NCI-H2227 (cell line): ENCODE results near the gene MKRN2OS.

Source experiments
- DNase-seq: peaks from one replicate; lab custom pipeline; 2025; ENCODE audit not compliant: unreplicated experiment; lab: John Stamatoyannopoulos, UW

MKRN2OS gene

DNA sequence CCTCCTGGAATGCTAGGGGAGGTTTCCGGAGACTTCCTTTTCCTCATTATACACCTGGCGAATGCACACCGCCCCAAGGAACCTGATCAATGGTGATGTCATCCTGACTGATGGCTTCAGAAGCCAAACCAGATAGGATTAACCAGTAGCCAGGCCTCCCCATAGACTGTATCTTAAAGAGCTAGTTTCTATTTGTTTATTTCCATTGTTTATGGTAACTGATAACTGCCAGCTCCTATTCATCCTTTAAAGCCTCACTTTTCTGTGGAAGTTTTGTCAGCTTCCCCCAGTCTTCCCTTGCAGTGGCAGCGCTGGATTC lies at the start of gene MKRN2OS:
MKRN2OS (minus strand) TSS at position 27 of the 319 bp plus-strand sequence. CDS start 35 bp downstream, outside the sequence.
- DNase-seq = peak; percentile 31

DNA sequence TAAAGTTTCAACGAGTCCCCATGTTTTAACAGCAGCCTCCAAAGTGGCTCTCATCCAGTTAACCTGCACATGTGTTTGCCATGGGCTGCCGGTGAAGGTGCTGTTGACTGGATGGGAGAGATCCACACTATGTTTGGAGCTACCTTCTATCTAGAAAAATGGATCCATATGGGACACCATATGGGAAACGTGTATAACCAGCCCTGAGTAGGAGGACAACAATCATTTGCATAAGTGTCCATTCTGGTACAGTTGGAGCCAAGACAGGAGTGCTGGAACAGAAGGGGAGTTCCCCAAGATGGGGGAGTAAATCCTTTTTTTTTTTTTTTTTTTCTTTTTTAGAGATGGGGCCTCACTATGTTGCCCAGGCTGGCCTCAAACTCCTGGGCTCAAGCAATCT lies 48.2 kb upstream of the MKRN2OS start:
- DNase-seq = no peak

DNA sequence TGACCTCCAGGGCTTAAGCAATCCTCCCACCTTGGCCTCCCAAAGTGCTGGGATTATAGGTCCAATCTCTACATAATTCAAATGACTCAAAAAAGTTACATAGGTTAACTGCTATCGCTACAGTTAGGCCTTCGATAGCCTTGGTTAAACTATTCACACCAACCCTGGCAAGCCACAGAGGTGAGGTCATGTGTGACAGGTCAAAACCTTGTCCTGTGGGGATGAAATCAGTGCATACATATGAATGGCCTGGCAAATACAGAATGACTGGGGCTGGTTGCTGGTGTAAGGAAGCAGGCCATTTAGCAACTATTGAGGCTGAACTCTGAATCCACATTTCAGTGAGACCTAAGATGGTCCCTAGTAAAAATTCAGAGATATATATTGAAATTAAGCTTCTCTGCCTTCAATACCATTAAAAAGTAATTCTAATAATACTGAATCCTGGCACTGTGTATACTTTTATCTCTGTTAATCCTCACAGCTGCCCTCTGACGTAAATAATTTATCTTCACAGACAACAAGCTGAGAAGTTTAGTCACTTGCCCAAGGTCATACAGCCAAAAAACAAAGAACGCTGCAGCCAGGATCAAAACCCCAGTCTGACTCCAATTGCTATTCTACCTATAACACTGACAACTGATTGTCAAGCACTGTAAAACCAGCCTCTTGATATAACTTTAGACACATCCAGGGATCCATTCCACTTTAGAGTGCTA lies 46.9 kb upstream of the MKRN2OS start:
- no peak for DNase-seq

DNA sequence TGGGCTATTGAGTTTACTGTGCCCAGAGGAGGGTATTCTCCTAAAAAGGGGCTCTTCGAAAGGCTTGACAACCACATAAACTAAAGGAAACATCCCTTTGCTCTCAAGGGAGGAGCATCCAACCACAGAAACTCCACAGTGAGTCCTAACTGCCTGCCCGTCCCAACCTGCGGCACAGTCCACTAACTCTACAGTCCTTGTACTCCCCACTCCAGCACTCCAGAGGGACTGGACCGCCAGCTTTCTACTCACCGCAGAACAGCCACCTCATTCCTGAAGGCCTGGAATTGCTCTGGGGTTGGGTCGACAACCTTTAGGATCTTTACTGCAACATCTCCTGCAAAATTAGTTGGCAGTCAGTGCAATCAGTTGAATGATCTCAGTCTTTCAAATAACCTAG lies 46.2 kb upstream of the MKRN2OS start:
- DNase-seq = no peak

DNA sequence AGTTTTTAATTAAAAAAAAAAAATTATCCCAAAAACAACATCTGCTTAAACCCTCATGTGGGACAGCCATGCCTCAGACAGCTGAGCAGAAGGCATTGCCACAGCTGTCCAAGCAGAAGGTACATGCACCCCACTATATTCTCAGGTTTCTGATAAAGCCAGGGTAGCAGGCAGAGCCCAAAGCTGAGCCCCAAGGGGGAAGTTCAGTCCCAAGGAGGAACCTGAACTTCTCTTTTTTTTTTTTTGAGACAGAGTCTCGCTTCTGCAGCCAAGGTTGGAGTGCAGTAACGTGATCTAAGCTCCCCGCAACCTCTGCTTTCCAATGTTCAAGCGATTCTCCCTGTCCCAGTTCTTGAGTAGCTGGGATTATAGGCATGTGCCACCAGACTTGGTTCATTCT lies 44.8 kb upstream of the MKRN2OS start:
- DNase-seq = no peak

DNA sequence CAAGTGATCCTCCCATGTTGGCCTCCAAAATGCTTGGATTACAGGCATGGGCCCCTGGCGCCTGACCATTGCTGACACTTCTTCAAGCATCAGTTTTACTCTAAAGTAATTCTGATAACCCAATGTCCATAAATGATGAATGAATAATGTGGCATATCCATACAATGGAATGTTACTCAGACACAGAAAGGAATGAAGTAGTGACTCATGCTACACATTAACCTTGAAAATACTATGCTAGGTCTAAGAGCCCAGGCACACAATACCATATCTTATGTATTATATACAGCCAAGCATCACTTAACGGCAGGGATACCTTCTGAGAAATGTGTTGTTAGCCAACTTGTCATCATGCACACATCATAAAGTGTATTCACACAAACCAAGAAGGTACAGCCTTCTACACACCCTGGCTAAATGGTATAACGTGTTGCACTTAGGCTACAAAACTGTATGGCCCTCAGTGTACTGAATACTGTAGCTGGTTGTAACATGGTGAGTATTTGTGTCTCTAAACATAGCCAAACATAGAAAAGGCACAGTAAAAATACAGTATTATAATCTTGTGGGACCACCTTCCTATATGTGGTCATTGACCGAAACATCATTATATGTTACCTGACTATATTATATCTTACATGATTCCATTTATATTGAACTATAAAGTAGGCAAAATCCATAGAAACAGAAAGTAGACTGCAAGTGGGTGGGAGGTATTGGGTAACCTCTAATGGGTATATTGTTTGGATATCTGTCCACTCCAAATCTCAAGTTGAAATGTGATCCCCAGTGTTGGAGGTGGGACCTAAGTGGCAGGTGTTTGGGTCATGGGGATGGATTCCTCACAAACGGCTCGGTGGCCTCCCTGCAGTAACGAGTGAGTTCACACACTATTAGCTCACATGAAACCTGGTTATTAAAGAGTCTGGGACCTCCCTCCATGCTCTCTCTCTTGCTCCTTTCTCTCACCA lies 43.0 kb upstream of the MKRN2OS start:
- DNase-seq = no peak

DNA sequence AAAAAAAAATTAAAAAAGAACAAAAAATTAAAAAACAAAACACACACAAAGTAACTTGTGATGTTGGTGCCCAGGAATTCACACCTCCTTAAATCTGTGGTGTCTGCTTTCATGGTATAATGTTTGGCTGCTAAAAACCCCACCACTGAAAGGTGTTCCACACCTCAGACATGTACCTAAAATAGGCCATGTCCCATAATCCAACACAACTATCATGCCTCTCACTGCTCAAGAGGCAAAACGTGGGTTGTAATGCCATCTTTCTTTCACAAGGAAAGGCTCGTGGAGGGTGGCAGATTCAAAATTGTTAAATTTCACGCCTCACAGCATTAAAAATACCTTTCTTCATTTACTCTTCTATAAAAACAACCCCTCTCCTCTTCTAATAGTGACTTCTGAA lies 41.1 kb upstream of the MKRN2OS start:
- no peak for DNase-seq

DNA sequence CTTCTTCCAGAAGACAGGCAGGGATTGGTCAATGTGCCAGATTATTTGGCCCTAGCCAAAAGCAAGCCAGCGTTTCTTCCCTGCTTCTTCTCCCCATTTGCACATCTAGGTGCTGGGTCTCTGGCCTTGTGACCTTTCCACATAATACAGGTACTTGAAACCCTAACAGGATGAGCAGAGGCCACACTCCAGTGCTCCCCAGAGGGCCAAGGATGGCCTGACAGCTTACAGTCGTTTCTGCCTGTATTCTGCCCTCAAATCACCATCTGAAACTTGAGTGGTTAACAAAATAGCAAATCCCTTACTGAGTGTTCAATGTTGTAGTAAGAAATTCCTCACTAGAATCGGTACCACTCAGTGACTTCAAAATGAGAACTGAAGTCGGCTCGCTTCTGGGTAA lies 40.7 kb upstream of the MKRN2OS start:
- no peak for DNase-seq

- DNase-seq = no peak
Measured at GRCh38 chr3:12585181-12585580, 39.9 kb upstream of the MKRN2OS start.

DNA sequence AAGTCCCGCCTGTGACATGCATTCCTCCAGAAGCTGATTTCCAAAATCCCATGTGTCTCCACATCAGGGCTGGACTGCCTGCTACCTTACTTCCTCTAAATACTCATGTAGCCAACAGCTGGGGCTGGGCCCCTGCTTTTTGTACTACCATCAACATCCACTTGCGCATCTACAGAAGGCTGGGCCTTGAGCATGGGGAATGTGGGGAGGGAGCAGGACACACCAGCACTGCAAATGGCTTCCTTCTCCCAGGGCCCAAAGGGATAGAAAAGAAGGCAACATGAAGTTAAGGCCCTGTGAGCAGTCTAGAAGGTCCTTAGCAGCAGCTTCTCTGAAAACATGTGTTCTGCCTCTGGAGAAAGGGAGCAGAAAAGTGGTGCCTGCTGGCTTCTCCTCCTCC lies 38.8 kb upstream of the MKRN2OS start:
- DNase-seq = no peak

GRCh38 chr3:12583280-12583679 lies 38.0 kb upstream of the MKRN2OS start:
- DNase-seq = no peak

DNA sequence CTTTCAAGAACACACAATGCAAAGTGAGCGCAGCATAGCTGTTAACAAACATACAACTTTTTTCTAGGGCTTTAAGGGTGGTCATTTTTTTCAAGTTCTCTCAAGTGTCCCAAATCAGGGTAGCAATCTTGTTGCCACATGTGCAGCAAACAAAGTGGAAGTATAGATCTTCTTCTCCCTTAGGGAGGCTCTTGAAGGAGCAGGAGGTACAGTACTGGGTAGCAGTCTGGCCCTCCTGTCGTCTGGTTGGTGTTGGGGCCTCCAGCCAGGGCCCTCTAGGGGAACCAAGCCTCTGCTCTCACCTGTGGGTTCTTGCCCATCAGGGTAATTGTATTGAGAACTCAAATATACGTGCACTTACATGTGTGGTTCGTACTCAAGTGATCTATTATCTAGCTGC lies 37.4 kb upstream of the MKRN2OS start:
- no peak for DNase-seq

GRCh38 chr3:12579905-12580304 lies 34.6 kb upstream of the MKRN2OS start:
- DNase-seq = no peak

DNA sequence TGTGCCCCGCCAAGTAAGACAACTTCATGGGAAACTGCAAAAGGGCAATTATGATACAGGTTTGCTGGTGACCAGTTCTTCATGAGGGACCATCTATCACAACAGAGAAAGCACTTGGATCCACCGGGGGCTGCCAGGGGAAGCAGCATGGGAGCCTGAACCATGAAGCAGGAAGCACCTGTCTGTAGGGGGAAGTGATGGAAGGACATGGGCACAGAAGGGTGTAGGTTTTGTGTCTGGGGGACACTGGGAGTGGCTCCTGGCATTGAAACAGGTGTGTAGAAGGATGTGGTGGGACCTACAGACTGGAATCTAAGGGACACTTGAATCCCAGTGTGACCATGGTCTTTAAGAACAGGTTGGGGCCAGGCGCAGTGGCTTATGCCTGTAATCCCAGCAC lies 34.2 kb upstream of the MKRN2OS start:
- DNase-seq = no peak

DNA sequence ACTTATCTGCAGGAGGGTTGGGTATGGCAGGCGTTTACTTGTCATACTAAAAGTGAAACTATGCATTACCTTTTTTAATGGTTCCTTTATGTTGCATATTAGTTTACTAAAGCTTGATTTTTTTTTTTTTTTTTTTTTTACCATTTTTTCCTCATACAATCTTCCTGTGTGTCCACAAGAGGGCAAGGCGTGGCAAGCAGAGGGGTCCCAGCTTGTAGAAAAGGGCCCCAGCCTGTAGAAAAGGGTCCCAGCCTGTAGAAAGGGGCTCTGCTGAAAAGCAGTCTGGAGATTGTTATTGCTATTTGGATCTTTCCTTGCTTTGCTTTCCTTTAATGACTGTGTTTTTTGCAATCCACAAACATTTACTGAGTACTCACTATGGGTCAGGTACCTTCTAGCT lies 33.4 kb upstream of the MKRN2OS start:
- no peak for DNase-seq

DNA sequence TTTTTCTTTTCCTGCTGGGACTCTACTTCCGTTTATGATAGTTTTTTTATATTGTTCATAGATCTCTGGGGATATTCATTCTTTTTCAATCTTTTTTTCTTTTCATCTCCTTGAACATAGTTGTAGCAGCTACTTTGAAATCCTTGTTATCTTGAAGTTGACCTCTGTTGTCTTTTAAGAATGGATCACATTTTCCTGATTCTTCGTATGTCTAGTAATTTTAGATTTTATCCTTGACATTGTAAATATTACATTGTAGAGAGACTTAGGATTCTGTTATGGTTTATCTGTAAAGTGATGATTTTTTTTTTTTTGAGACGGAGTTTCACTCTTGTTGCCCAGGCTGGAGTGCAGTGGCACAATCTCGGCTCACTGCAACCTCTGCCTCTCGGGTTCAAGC lies 32.1 kb upstream of the MKRN2OS start:
- DNase-seq = no peak

GRCh38 chr3:12574661-12575060 lies 29.4 kb upstream of the MKRN2OS start:
- DNase-seq = no peak

DNA sequence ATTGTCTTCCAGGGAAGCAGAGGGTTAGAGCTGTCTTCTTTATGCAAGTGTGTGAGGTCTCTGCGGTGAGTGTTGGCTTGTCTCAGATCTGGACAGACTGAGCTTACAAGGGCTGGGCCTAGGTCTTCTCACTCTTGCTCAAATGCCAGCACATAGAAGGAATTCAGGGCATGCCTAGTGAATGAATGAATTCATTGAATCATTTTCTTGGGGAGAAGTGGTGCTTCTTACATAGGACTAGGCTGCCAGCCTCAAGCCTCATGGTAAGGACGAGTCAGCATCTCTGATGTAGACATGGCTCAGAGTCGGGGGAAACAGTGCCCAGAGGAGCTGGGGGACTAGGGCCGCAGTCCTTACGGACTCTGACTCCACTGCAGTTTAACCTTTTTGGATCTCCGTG lies 28.8 kb upstream of the MKRN2OS start:
- no peak for DNase-seq

- DNase-seq = no peak
Measured at GRCh38 chr3:12571986-12572385, 26.7 kb upstream of the MKRN2OS start.

DNA sequence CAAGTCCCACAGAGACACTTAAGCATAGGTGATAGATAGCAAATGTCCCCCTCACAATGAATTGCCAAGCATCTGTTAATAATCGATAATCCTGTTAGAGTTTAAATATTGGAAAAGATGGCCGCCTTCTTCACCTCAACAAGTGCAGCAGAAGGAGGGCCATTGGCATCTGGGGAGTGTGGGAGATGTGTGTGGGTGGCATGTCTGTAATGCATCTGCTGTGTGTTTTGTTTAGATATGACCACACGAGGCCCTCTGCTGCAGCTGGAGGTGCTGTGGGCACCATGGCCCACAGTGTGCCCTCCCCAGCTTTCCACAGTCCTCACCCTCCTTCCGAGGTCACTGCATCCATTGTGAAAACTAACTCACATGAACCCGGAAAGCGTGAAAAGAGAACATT lies 24.5 kb upstream of the MKRN2OS start:
- no peak for DNase-seq

- no peak for DNase-seq
Measured at GRCh38 chr3:12568747-12569146, 23.4 kb upstream of the MKRN2OS start.

DNA sequence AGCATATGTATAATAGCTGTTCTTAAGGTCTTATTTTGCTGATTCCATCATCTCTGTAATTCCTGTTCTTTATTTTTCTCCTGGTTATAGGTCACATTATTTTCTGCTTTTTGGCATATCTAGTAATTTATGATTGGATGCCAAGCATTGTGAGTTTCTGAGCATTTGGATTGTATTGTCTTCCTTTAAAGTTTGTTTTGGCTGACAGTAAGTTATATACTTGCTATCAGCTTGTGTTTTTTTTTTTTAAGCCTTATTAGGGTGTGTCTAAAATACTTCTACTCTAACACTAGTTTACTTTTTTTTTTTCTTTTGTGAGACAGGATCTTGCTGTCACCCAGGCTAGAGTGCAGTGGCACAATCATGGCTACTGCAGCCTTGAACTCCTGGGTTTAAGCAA lies 21.7 kb upstream of the MKRN2OS start:
- DNase-seq = no peak
